ENCODE data around the gene PRSS8.
"Not testable (repeated sequence)": the region's sequence is repeated elsewhere in the genome, so short reads cannot be mapped to it uniquely, and the experiment has no call there.

Gene PRSS8

GRCh38 chr16:31105677-31106213 is 29.8 kb downstream of the PRSS8 start:
- peak; percentile 83 for DNase-seq (ENCODE audit: low spot score)

DNA sequence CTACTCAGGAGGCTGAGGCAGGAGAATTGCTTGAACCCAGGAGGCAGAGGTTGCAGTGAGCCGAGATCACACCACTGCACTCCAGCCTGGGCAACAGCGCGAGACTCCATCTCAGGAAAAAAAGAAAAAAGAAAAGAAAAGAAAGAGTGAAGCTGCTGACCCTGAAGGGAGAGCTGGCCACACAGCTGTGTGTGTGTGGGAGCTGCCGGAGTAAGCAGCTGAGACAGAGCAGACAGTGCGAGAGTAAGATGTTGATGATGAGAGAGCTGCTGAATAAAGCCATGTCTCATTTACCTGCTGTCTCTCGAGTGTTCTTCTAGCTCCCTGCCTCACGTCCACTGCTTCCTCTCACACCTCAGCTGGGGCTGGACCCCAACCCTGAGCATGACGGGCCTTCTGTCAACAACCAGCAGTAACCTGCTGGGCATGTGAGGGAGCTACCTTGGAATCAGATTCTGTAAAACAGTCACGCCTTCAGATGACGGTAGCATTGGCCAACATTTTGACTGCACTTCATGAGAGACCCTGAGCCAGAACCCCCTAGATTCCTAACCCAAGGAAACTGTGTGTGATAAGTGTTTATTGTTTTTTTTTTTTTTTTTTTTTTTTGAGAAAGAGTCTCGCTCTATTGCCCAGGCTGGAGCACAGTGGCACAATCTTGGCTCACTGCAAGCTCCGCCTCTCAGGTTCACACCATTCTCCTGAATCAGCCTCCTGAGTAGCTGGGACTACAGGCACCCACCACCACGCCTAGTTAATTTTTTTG is 34.5 kb downstream of the PRSS8 start:
- DNase-seq (ENCODE audit: low spot score), result not testable (repeated sequence)

- no peak for DNase-seq (ENCODE audit: low spot score)
Measured at GRCh38 chr16:31099860-31100638, 35.5 kb downstream of the PRSS8 start.

DNA sequence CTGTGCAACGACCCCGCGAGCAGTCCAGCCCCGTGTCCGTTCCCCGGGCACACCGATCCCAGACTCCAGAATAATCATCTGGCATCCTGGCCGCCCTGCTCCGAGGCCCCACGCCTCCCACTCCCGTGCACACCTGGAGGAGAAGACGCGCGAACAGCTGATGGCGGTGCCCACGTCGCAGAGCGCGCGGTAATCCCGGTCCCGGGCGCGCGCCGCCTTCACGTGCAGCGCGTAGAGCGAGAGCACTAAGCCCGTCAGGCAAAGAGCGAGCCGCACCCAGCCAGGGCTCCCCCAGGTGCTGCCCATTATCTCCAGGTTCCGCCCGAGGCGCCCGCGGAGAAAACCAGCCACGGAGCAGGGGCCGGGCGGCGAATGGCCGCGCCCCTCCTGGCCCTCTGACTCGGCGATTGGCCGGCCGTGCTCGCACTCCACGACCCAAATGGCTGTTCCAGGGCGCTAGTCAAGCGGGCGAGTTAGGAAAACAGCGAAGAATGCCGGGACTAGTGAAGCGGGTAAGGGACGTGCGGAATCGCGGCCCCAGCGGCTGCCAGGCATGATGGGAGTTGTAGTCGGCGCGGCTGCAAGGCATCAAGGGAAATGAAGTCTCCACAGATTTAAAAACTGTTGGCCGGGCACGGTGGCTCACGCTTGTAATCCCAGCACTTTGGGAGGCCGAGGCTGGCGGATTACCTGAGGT is 41.0 kb downstream of the PRSS8 start, which contains the start of gene VKORC1:
Gene VKORC1 (minus strand): TSS at position 374 of the 697 bp plus-strand sequence. CDS start 68 bp downstream, at position 306.
- peak; percentile 91 for DNase-seq (ENCODE audit: low spot score)

DNA sequence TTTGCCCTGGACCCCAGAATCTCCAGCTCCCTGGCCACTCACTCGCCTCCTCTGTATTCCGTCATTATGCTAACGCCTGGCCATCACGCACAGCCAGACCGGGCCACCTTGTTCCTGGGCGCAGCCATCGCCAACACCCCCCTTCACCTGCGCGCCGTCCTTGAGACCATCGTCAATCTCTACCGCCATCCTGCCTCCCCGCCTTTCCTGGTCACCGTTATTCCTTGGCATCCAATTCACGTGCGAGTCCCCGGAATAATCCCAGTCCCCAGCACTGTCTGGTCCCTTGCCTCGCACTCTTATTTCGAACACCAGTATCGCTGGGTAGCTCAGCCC is 41.5 kb downstream of the PRSS8 start:
- DNase-seq (ENCODE audit: low spot score), result peak; percentile 53

DNA sequence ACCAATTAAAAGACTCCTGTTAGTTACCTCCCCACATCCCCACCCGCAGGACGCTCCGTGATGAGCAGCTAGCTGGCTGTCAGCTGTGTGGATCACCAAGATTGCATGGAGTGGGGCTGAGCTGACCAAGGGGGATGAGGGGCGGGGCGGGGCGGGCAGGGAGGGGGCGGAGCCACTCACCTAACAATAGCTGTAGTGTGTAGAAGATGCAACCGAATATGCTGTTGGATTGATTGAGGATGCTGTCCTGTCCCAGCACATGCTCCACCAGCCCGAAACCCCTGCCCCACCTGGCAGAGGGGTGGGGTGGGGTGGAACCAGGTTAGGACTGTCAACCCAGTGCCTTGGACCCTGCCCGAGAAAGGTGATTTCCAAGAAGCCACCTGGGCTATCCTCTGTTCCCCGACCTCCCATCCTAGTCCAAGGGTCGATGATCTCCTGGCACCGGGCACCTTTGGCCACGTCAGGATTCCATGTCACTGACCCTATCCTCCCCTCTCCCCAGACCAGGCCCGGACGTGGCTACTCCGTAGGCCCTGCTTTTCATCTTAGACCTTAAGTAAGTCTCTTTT is 42.3 kb downstream of the PRSS8 start:
- peak; percentile 64 for DNase-seq (ENCODE audit: low spot score)

DNA sequence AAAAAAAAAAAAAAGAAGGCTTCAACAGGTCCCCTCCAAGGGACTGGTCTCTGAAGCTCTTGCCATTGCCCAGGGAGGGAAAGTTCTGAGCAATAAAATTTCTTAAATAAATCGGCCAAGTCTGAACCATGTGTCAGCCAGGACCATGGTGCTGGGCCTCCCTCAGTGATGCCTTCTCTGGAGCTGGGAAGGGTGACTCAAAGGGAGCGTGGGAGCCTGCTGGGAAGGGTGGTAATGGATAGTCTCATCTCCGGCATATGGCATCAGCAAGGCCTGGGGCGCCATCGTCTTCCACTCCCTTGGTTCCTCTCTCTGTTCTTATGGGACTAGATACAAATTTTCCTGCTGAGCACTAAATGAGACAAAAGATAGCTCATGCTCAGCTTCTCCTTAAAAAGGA is 43.2 kb downstream of the PRSS8 start:
- no peak for DNase-seq (ENCODE audit: low spot score)

- no peak for DNase-seq (ENCODE audit: low spot score)
Measured at GRCh38 chr16:31090540-31090939, 45.0 kb downstream of the PRSS8 start.

- DNase-seq (ENCODE audit: low spot score), result no peak
Measured at GRCh38 chr16:31089199-31089598, 46.3 kb downstream of the PRSS8 start.

GRCh38 chr16:31088459-31089183 is 46.9 kb downstream of the PRSS8 start, which contains the start of gene PRSS53:
TSS of gene PRSS53 (minus strand) at chr16:31088943. CDS start at chr16:31088809, 134 bp downstream.
- peak; percentile 20 for DNase-seq (ENCODE audit: low spot score)

GRCh38 chr16:31087971-31088370 is 47.6 kb downstream of the PRSS8 start:
- peak; percentile 54 for DNase-seq (ENCODE audit: low spot score)

DNA sequence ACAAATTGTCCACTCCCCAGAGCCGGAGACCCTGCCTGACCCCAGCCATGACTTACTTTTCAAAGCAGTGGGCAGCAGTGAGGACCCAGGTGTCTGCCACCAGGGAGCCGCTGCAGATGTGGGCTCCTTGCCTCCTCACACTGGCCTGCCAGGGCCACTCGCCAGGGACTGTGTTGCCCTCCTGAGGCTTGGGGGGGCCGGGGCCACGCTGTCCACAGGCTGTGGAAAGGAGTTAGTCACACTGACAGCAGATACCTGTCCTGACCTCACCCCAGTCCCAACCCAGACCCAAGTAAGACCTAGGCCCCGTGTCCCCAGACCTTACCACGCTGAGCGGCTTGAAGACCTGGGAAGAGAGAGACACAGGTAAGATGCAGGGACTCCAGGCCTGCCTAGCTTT is 48.0 kb downstream of the PRSS8 start:
- DNase-seq (ENCODE audit: low spot score), result peak; percentile 21

- no peak for DNase-seq (ENCODE audit: low spot score)
Measured at GRCh38 chr16:31086629-31086906, 49.0 kb downstream of the PRSS8 start.

GRCh38 chr16:31085873-31086628 is 49.5 kb downstream of the PRSS8 start:
- peak; percentile 22 for DNase-seq (ENCODE audit: low spot score)

DNA sequence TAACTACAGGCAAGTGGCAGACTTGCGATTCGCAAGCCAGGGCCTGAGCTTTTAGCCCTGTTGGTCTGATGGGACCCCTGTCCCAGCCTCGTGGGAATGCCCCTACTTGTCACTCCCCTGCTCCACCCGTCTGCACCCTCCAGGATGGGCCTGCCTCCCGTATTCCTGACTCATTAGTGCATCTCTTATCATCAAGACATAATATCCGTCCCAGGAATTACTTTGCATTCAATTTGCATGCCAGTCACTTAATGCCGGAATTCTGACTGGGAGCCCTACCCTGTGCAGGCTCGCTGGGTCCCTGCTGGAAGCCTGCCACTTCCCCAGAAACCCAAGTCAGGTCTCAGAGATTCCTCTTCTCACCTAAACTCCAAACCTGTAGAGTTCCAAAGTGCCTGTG is 50.1 kb downstream of the PRSS8 start:
- peak; percentile 12 for DNase-seq (ENCODE audit: low spot score)

GRCh38 chr16:31084584-31085302 is 50.8 kb downstream of the PRSS8 start:
- peak; percentile 26 for DNase-seq (ENCODE audit: low spot score)

GRCh38 chr16:31083981-31084380 is 51.5 kb downstream of the PRSS8 start:
- DNase-seq (ENCODE audit: low spot score), result peak; percentile 14

DNA sequence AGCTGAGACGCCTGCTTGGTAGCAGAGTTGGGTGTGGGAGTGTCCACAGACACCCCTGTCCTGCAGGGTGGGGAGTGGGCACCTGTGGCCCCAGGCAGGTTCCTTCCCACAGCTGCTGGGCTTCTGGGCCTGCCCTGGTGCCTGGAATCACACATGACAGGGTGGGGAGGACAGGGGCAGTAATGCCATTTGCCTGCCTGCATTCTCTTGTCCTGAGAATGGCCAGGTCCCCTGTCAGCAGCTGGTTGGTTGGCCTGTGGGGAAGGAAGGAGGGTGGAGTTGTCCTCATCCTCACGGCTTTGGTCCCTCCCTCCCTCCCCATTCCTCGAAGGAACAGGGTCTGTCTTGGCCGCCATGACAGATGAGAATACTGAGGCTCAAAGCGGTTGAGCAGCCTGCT is 52.0 kb downstream of the PRSS8 start:
- DNase-seq (ENCODE audit: low spot score), result peak; percentile 14

- DNase-seq (ENCODE audit: low spot score), result peak; percentile 14
Measured at GRCh38 chr16:31083081-31083480, 52.4 kb downstream of the PRSS8 start.
